LNCaP clone FGC (cell line): ENCODE results near the gene TENM4.

Source experiments
- DNase-seq: peaks from one replicate; pipeline ENCODE4 v3.0.0-alpha.2; 2011; ENCODE audit warnings: low read depth
- H3K4me3 ChIP-seq: 2 replicates; pipeline ENCODE4 v1.5.1; 2011; ENCODE audit warnings: mild to moderate bottlenecking, low read depth, low read length, control low read depth
- TF ChIP-seq, protein P1 (sequence below): IDR thresholded peaks from 2 replicates; pipeline ENCODE4 v1.5.1; 2012; ENCODE audit warnings: mild to moderate bottlenecking; ENCODE audit not compliant: control insufficient read depth, insufficient read depth; ENCODE audit errors: extremely low read depth

TENM4 gene

DNA sequence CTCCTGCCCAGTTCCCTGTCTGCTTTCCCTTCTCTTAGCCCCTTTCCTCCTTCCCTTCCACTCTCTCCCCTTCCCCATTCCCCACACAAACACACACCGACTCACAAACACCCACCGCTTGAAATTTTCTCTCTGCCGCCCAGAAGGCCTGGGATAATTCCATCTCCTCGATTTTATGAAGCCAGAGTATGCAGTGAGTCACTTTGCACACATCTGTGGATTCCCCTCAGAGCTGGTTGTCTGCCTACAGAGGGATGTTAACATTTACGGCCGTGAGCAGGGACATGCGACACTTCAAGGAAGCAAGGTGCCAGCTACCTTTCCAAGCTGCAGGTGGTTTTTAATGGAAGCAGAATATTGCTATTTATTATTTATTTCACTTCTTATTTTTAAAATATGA lies 332.0 kb downstream of the TENM4 start:
- TF ChIP-seq, protein P1, sequence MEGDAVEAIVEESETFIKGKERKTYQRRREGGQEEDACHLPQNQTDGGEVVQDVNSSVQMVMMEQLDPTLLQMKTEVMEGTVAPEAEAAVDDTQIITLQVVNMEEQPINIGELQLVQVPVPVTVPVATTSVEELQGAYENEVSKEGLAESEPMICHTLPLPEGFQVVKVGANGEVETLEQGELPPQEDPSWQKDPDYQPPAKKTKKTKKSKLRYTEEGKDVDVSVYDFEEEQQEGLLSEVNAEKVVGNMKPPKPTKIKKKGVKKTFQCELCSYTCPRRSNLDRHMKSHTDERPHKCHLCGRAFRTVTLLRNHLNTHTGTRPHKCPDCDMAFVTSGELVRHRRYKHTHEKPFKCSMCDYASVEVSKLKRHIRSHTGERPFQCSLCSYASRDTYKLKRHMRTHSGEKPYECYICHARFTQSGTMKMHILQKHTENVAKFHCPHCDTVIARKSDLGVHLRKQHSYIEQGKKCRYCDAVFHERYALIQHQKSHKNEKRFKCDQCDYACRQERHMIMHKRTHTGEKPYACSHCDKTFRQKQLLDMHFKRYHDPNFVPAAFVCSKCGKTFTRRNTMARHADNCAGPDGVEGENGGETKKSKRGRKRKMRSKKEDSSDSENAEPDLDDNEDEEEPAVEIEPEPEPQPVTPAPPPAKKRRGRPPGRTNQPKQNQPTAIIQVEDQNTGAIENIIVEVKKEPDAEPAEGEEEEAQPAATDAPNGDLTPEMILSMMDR = no peak
- no peak for DNase-seq
- H3K4me3 ChIP-seq = no peak overlapping the region

DNA sequence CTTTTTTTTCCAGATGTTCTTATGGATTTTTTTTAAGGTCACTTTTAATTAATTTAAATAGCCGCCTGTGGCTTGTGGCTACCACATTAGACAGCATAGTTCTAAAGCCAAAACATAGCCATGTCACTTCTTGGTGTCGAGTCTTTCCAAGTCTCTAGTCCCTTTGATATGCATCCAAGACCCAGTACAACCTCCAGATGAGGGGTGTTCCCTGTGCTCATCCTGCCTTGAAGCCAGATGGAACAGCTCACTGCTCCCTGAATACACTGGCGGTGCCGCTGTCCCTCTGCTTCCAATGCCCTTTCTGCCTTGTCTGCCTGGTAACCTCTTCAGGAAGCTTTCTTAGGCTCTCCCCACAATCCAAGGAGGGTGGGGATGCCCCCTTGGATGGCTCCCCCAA lies 338.0 kb downstream of the TENM4 start:
- TF ChIP-seq, protein P1 = no peak
- H3K4me3 ChIP-seq = no peak overlapping the region
- DNase-seq = no peak

DNA sequence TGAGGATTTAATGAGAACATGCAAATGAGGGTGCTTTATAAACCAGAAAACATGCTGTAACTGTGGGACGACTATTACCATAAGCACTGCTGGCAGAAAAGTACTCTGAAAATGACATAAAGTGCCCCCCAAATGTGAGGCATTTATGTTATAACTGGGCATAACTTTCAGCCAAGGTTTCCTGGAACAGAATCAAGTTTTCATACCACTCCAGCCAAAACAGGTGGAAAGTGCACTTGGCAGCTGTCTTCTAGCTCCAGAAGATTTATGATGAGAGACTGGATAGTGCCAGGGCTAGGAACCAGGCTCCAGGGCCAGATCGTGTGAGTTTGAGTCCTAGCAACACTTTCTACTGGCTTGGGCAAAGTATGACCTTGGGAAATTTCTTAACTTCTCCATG lies 339.2 kb downstream of the TENM4 start:
- DNase-seq = peak; percentile 32
- TF ChIP-seq, protein P1 = no peak
- no peak overlapping the region for H3K4me3 ChIP-seq

DNA sequence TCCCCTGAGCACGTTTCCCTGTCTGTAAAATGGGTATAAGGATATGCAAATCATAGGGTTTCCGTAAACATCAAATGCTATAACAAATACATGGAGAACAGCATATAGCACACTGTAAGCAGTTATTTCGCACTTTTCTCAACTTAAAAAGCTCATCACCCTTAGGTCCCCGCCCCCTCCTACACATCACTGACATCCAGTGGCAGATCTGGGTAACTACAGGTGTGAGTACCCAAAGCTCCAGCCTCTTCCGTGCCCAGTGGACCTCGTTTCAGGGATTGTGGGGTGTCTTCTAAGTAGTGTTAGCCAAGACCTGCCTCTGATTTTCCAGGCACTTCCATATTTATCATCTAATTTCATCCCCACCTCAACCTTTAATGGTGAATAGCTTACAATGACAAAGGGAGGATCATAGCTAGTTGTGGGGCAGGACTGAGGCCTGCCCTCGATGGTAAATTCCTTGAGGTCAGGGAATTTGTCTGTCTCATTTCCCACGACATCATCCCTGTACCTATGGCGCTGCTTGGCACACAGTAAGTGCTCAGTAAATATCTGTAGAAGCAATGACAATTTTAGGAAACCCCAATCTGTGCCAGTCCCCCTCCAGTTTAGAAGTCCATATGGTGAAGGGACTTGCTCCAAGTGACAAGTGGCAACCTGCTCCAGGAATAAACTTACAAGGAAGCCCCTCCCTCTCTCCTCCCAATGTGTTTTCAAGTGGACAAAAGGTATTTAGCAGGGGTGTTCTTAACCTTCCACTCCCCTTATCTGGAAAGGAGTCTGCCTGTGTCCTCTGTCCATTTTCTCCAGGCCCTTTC lies 340.5 kb downstream of the TENM4 start:
- H3K4me3 ChIP-seq = no peak overlapping the region
- no peak for DNase-seq
- TF ChIP-seq, protein P1 = peak; percentile 84

DNA sequence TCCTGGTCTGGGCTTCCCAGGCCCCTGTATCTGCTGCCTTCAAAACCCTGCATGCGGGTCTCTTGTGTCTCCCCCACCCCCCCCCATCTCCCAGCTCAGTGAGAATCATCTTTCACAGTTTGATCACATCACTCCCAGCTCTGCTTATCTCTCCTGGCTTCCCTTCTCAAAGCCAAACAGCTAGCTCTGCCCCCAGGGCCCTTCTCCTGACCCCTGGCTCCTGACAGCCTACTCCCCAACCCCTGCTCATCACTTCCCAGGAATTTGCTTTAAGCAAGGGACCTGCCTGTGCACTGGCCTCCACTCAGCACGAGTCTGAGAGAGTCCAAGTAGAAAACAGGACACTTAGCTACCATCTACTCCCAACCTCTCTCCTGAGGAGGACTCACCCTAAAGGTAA lies 342.7 kb downstream of the TENM4 start:
- H3K4me3 ChIP-seq = no peak overlapping the region
- TF ChIP-seq, protein P1 = no peak
- DNase-seq = no peak

DNA sequence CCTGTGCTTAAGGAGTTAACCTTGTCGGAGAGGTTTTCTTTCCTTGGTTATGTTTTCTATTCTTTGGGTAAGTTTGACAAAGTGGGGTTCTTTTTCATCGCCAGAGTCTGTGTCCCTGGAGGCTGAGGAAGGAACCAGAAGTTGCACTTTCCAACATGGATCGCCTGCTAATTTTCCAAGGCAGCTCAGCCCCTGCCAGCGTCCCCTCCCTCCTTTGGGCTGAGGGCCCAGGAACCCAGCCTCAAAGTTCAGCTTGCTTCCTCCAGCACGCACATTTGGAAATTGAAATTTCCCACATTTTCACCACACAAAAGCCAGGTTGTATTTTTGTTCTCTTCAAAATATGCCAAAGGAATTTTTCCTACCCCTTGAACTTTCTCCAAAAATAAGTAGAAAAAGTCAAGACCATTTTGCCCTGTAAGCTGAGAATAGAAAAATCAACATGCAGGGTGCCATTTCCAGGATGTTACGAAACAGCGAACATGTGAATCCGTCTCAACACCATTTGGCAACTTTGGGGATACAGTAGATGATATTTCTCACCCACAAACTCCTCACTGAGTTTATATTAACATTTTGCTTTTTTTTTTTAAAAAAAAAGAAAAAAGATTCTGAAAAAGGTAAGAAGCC lies 343.5 kb downstream of the TENM4 start:
- TF ChIP-seq, protein P1 = no peak
- no peak for DNase-seq
- H3K4me3 ChIP-seq = no peak overlapping the region
